ENCODE data around the gene DES.

- no peak for TF ChIP-seq TAF1 (IDR thresholded peaks at IDR 0.05; ENCODE audit: low read depth)
- TF ChIP-seq EP300 (IDR thresholded peaks at IDR 0.05; ENCODE audit: borderline replicate concordance) = no peak
- TF ChIP-seq REST (IDR thresholded peaks at IDR 0.05; ENCODE audit: low read depth) = no peak
- TF ChIP-seq CEBPB (IDR thresholded peaks at IDR 0.05) = no peak
- no peak for TF ChIP-seq RAD21 (IDR thresholded peaks at IDR 0.05; ENCODE audit: low read depth)
- no peak for TF ChIP-seq NFIC (IDR thresholded peaks at IDR 0.05)
- no peak for TF ChIP-seq YY1 (IDR thresholded peaks at IDR 0.05; ENCODE audit: low read depth)
- TF ChIP-seq, protein P1, sequence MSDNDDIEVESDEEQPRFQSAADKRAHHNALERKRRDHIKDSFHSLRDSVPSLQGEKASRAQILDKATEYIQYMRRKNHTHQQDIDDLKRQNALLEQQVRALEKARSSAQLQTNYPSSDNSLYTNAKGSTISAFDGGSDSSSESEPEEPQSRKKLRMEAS (IDR thresholded peaks at IDR 0.05) = no peak
- no peak for TF ChIP-seq CREB1 (IDR thresholded peaks at IDR 0.05; ENCODE audit: low read depth)
- no peak for TF ChIP-seq TEAD4 (IDR thresholded peaks at IDR 0.05)
- no peak for TF ChIP-seq TCF12 (IDR thresholded peaks at IDR 0.05; ENCODE audit: low read depth)
Observed at GRCh38 chr2:219437141-219437540, 19.0 kb downstream of the DES start.
